Epithelial cell of proximal tubule (primary cell): Measurements from ENCODE around the gene RBPJ. TPM values are rescaled to one million over a fixed set of nuclear protein-coding genes. Genes with fewer than 3 reads are reported as not detected.

Source experiments
- DNase-seq: peaks from one replicate; pipeline ENCODE4 v3.0.0-alpha.2; 2011; ENCODE audit warnings: low read depth
- H3K4me3 ChIP-seq: 2 replicates; pipeline ENCODE4 v1.5.1; 2011; ENCODE audit warnings: low read depth, mild to moderate bottlenecking, low read length
- CTCF ChIP-seq: conservative IDR thresholded peaks from 2 replicates; pipeline ENCODE4 v1.5.1; 2012; ENCODE audit warnings: low read depth, mild to moderate bottlenecking, low read length
- total RNA-seq: library from RNA; depleted of rRNA; stranded (reverse); fragments of >200 nt; gene quantifications from 2 replicates; pipeline ENCODE4 v1.2.3, GENCODE V29; 2015

Gene RBPJ
- total RNA-seq, 1 donor from 2014 or later, result 76.0 TPM

GRCh38 chr4:26441771-26442170 is 121.0 kb downstream of the RBPJ start:
- no peak for DNase-seq
- H3K4me3 ChIP-seq, result no peak overlapping the region
- TF ChIP-seq CTCF, result no peak

- no peak overlapping the region for H3K4me3 ChIP-seq
- TF ChIP-seq CTCF, result no peak
Observed at GRCh38 chr4:26447378-26447777, 126.6 kb downstream of the RBPJ start.

GRCh38 chr4:26450418-26450817 is 129.6 kb downstream of the RBPJ start:
- TF ChIP-seq CTCF, result no peak
- H3K4me3 ChIP-seq, result no peak overlapping the region
- no peak for DNase-seq

More at GRCh38 chr4:26447378-26447777, 126.6 kb downstream of the RBPJ start:
- no peak for DNase-seq

GRCh38 chr4:26451597-26451996 is 130.8 kb downstream of the RBPJ start:
- no peak for TF ChIP-seq CTCF
- DNase-seq, result no peak
- H3K4me3 ChIP-seq, result no peak overlapping the region

- DNase-seq, result no peak
- no peak for TF ChIP-seq CTCF
- H3K4me3 ChIP-seq, result no peak overlapping the region
Observed at GRCh38 chr4:26452565-26453531, 132.0 kb downstream of the RBPJ start.

GRCh38 chr4:26454961-26455360 is 134.1 kb downstream of the RBPJ start:
- DNase-seq, result no peak
- H3K4me3 ChIP-seq, result no peak overlapping the region
- no peak for TF ChIP-seq CTCF
